HG03025 (cell line): ENCODE data around the gene BCL2L1.
"Not testable (repeated sequence)": the region's sequence is repeated elsewhere in the genome, so short reads cannot be mapped to it uniquely, and the experiment has no call there.

Source experiments
- ATAC-seq: cut with Tn5 transposase; IDR thresholded peaks from one replicate; pipeline ENCODE4 v1.9.1; 2021; ENCODE audit warnings: mild to moderate bottlenecking, moderate library complexity; ENCODE audit not compliant: unreplicated experiment, low FRiP score

The BCL2L1 gene

GRCh38 chr20:31677553-31678260, 45.0 kb downstream of the BCL2L1 start:
- no peak for ATAC-seq

- no peak for ATAC-seq
Observed at GRCh38 chr20:31676609-31676989, 46.1 kb downstream of the BCL2L1 start.

GRCh38 chr20:31675828-31676608, 46.6 kb downstream of the BCL2L1 start:
- ATAC-seq: no peak

- ATAC-seq: no peak
Observed at GRCh38 chr20:31674895-31675827, 47.5 kb downstream of the BCL2L1 start.

GRCh38 chr20:31673943-31674463, 48.7 kb downstream of the BCL2L1 start:
- no peak for ATAC-seq

GRCh38 chr20:31673435-31673834, 49.2 kb downstream of the BCL2L1 start:
- no peak for ATAC-seq

GRCh38 chr20:31671324-31671723, 51.3 kb downstream of the BCL2L1 start:
- no peak for ATAC-seq

GRCh38 chr20:31670371-31671228, 52.1 kb downstream of the BCL2L1 start:
- ATAC-seq: no peak

- ATAC-seq: no peak
Observed at GRCh38 chr20:31669876-31670275, 52.8 kb downstream of the BCL2L1 start.

- not testable (repeated sequence) for ATAC-seq
Observed at GRCh38 chr20:31668944-31669343, 53.7 kb downstream of the BCL2L1 start.

GRCh38 chr20:31667315-31668285, 55.1 kb downstream of the BCL2L1 start:
- ATAC-seq: no peak

- ATAC-seq: no peak
Observed at GRCh38 chr20:31666258-31667042, 56.2 kb downstream of the BCL2L1 start.

GRCh38 chr20:31665753-31666152, 56.9 kb downstream of the BCL2L1 start:
- ATAC-seq: no peak

- no peak for ATAC-seq
Observed at GRCh38 chr20:31664696-31665354, 57.8 kb downstream of the BCL2L1 start.

- no peak for ATAC-seq
Observed at GRCh38 chr20:31663838-31664695, 58.6 kb downstream of the BCL2L1 start.

- ATAC-seq: no peak
Observed at GRCh38 chr20:31663524-31663837, 59.2 kb downstream of the BCL2L1 start.
